T-cell (primary cell): Measurements from ENCODE around the gene SH3TC2. TPM values are rescaled to one million over a fixed set of nuclear protein-coding genes. Genes with fewer than 3 reads are reported as not detected.

Source experiments
- ATAC-seq, 4 experiments: fragments of 200-7000 bp in 3 of 4; fragments of 150-1000 bp in 1 of 4; cut with Tn5 transposase; replicated peaks in 1 of 4; 1 replicate in 3 of 4; 2 replicates in 1 of 4; pipeline ENCODE4 v1.10.0; 2021; ENCODE audit warnings: moderate library complexity in 3 of 4, mild to moderate bottlenecking in 2 of 4, moderate number of reproducible peaks in 1 of 4
- CTCF ChIA-PET, 2 donors: fragments of 300-600 bp; sonication (Branson Sonifier 250); formaldehyde crosslinking; loops; one replicate each; lab custom pipeline; 2022; ENCODE audit warnings: antibody characterized with exemption in 2 of 2; lab: Charles Lee
- POLR2A ChIA-PET, 2 donors: fragments of 300-600 bp; sonication (Branson Sonifier 250); formaldehyde crosslinking; loops; one replicate each; lab custom pipeline; 2022; ENCODE audit warnings: antibody characterized with exemption in 2 of 2; lab: Charles Lee
- DNase-seq, 35 experiments: peaks; one replicate each; pipeline versions ENCODE4 v3.0.0 to v3.0.0-alpha.2; 2013 to 2023
- H3K27ac ChIP-seq: one replicate; pipeline ENCODE4 v1.5.1; 2013; ENCODE audit warnings: low read length
- H3K27me3 ChIP-seq, 2 experiments: replicated peaks in 1 of 2; 1 replicate in 1 of 2; 2 replicates in 1 of 2; pipeline versions ENCODE4 v1.6.1 to v1.7.0; 2013; ENCODE audit warnings: low read length in 1 of 2, mixed read lengths in 1 of 2; ENCODE audit not compliant: control insufficient read depth in 2 of 2, insufficient read depth in 2 of 2; ENCODE audit errors: extremely low read depth in 1 of 2
- H3K36me3 ChIP-seq, 2 donors: 1 replicate in 1 of 2; 2 replicates in 1 of 2; pipeline versions ENCODE4 v1.6.1 to v1.7.0; 2013; ENCODE audit warnings: low read length in 1 of 2; ENCODE audit not compliant: control insufficient read depth in 2 of 2, insufficient read depth in 1 of 2; ENCODE audit errors: extremely low read depth in 1 of 2
- H3K4me1 ChIP-seq, 2 experiments: 1 replicate in 1 of 2; 2 replicates in 1 of 2; pipeline versions ENCODE4 v1.6.1 to v1.7.0; 2013; ENCODE audit warnings: low read length in 2 of 2, mixed read lengths in 1 of 2; ENCODE audit not compliant: insufficient read depth in 2 of 2, control insufficient read depth in 1 of 2; ENCODE audit errors: extremely low read depth in 1 of 2
- H3K4me3 ChIP-seq, 2 donors: 1 replicate in 1 of 2; 2 replicates in 1 of 2; pipeline versions ENCODE4 v1.5.1 to v1.7.0; 2013; ENCODE audit warnings: mild to moderate bottlenecking in 2 of 2, low read length in 1 of 2, moderate library complexity in 1 of 2; ENCODE audit not compliant: control insufficient read depth in 1 of 2; ENCODE audit errors: extremely low read depth in 1 of 2
- H3K9me3 ChIP-seq: 2 replicates; pipeline ENCODE4 v1.7.0; 2013
- H3K27ac Mint-ChIP-seq, 2 donors: one replicate each; pipeline ENCODE4 v1.8.0; 2020 to 2021; ENCODE audit warnings: mild to moderate bottlenecking in 2 of 2, mixed read lengths in 2 of 2
- H3K27me3 Mint-ChIP-seq, 2 donors: one replicate each; pipeline ENCODE4 v1.8.0; 2021 to 2022; ENCODE audit warnings: mixed read lengths in 2 of 2
- H3K36me3 Mint-ChIP-seq: one replicate; pipeline ENCODE4 v1.8.0; 2021; ENCODE audit warnings: mixed read lengths
- H3K4me1 Mint-ChIP-seq, 3 donors: one replicate each; pipeline ENCODE4 v1.8.0; 2020 to 2022; ENCODE audit warnings: mixed read lengths in 3 of 3, mild to moderate bottlenecking in 1 of 3
- H3K4me3 Mint-ChIP-seq, 3 donors: one replicate each; pipeline ENCODE4 v1.8.0; 2020 to 2022; ENCODE audit warnings: mild to moderate bottlenecking in 3 of 3, mixed read lengths in 3 of 3, moderate library complexity in 3 of 3
- H3K9me3 Mint-ChIP-seq, 3 donors: one replicate each; pipeline ENCODE4 v1.8.0; 2020 to 2022; ENCODE audit warnings: mixed read lengths in 3 of 3
- WGBS: methylation state at CpG from one replicate; pipeline ENCODE4 v1.1.5; 2013; ENCODE audit warnings: missing lambda C conversion rate; ENCODE audit not compliant: insufficient coverage; 5-methylcytosine and 5-hydroxymethylcytosine counted together
- total RNA-seq, 35 experiments: library from RNA in 6 of 35; stranded (reverse) in 6 of 35; fragments of 120-200 nt in 1 of 35; gene quantifications; one replicate each; pipeline versions ENCODE4 v1.2.1 to v1.2.4 and lab custom pipeline; 2013 to 2026

The SH3TC2 gene
- total RNA-seq, 5 donors from 2014 or later (not counting 1 experiment from before 2014, with no cell fraction given), result not detected

GRCh38 chr5:148969291-148969690 is 93.6 kb downstream of the SH3TC2 start:
- ChIA-PET CTCF (interaction anchor here in 1 of 2 donors (1.0 kb wide), 1 partner anchor 43 kb away, joined by 3 read pairs; no protein-coding TSS in a partner anchor), POLR2A (no interaction called here)
- H3K4me1 ChIP-seq, result no peaks in the 10 kb centered on the region
- H3K9me3 ChIP-seq, result no peaks in the 10 kb centered on the region
- ATAC-seq (no peak), DNase-seq (no peak)
- H3K27me3 ChIP-seq, result peaks cover 0 to 4% of the 10 kb centered on the region in 2 experiments
- Mint-ChIP-seq H3K36me3 (no peaks in the 10 kb centered on the region), H3K9me3 (no peaks in the 10 kb centered on the region), H3K27ac (no peak overlapping the region), H3K4me3 (no peak overlapping the region), H3K4me1 (no peaks in the 10 kb centered on the region), H3K27me3 (peaks cover 8 to 17% of the 10 kb centered on the region in 2 donors)
- H3K4me3 ChIP-seq, result no peak overlapping the region
- 57% methylated on average over 1 of the region's 3 CpGs for WGBS
- H3K36me3 ChIP-seq, result no peaks in the 10 kb centered on the region
- no peak overlapping the region for H3K27ac ChIP-seq

- POLR2A ChIA-PET, result no interaction called here
- Mint-ChIP-seq H3K4me1 (peaks cover 0 to 4% (median 1%) of the 10 kb centered on the region in 3 donors), H3K4me3 (no peak overlapping the region), H3K36me3 (no peaks in the 10 kb centered on the region), H3K27ac (no peak overlapping the region), H3K27me3 (peaks cover 5 to 10% of the 10 kb centered on the region in 2 donors), H3K9me3 (no peaks in the 10 kb centered on the region)
- no peak overlapping the region for H3K4me3 ChIP-seq
- no peaks in the 10 kb centered on the region for H3K36me3 ChIP-seq
- H3K9me3 ChIP-seq, result no peaks in the 10 kb centered on the region
- H3K27ac ChIP-seq, result no peak overlapping the region
- DNase-seq, result no peak
- ATAC-seq, result no peak
- CTCF ChIA-PET, result no interaction called here
- 50% methylated on average over 1 of the region's 2 CpGs for WGBS
- peaks cover 0 to 5% of the 10 kb centered on the region in 2 experiments for H3K4me1 ChIP-seq
- H3K27me3 ChIP-seq, result peaks cover 0 to 4% of the 10 kb centered on the region in 2 experiments
Observed at GRCh38 chr5:148968311-148968710, 94.6 kb downstream of the SH3TC2 start.

DNA sequence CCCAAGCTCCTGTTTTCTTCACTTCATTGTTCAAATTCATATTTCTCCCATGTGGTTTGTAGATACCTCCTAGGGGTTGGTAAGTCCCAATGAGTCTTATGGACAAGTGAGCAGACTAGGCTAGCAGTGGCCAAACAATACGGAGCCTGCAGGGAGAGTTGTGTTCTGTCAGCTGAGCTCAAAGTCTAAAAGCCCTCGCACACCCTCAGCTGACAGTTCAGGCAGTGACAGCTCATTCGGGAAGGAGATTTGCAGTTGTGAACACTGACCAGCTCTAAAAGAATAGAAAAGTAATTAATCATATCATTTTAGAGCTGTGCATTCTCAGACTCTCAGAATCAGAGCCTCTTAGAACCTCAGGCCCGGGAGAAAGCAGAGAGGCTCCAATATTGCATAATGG is 95.1 kb downstream of the SH3TC2 start:
- WGBS, result 92% methylated on average over 2 of the region's 4 CpGs
- H3K4me1 ChIP-seq, result peaks cover 0 to 5% of the 10 kb centered on the region in 2 experiments
- no peak for DNase-seq
- Mint-ChIP-seq H3K36me3 (no peaks in the 10 kb centered on the region), H3K4me1 (peaks cover 0 to 4% (median 1%) of the 10 kb centered on the region in 3 donors), H3K4me3 (no peak overlapping the region), H3K27ac (no peak overlapping the region), H3K27me3 (peaks cover 2 to 8% of the 10 kb centered on the region in 2 donors), H3K9me3 (no peaks in the 10 kb centered on the region)
- H3K9me3 ChIP-seq, result no peaks in the 10 kb centered on the region
- no peak for ATAC-seq
- no peak overlapping the region for H3K27ac ChIP-seq
- no peaks in the 10 kb centered on the region for H3K36me3 ChIP-seq
- peaks cover 0 to 4% of the 10 kb centered on the region in 2 experiments for H3K27me3 ChIP-seq
- CTCF ChIA-PET, result interaction anchor here in 1 of 2 donors (1.1 to 2.2 kb wide), 3 partner anchors 9 to 237 kb away, joined by 3 to 6 read pairs (median 3); no protein-coding TSS in a partner anchor
- POLR2A ChIA-PET, result no interaction called here
- no peak overlapping the region for H3K4me3 ChIP-seq

- H3K27me3 Mint-ChIP-seq, result peaks cover 0 to under 1% of the 10 kb centered on the region in 2 donors
- no peak overlapping the region for H3K4me3 Mint-ChIP-seq
- Histone ChIP-seq H3K4me1 (peaks cover 0 to 5% of the 10 kb centered on the region in 2 experiments), H3K4me3 (no peak overlapping the region), H3K27ac (no peak overlapping the region), H3K9me3 (no peaks in the 10 kb centered on the region), H3K27me3 (peaks cover 0 to 4% of the 10 kb centered on the region in 2 experiments), H3K36me3 (no peaks in the 10 kb centered on the region)
- no peaks in the 10 kb centered on the region for H3K9me3 Mint-ChIP-seq
- CTCF ChIA-PET, result interaction anchor here (0.6 to 2.2 kb wide), 4 partner anchors 9 to 236 kb away, joined by 3 to 6 read pairs (median 3); no protein-coding TSS in a partner anchor
- H3K4me1 Mint-ChIP-seq, result peaks cover 0 to 4% (median 1%) of the 10 kb centered on the region in 3 donors
- no peak for DNase-seq
- no peak for ATAC-seq
- H3K27ac Mint-ChIP-seq, result no peak overlapping the region
- H3K36me3 Mint-ChIP-seq, result no peaks in the 10 kb centered on the region
- WGBS, result no CpG with 5 or more reads among the region's 2 CpGs
- POLR2A ChIA-PET, result interaction anchor here in 1 of 2 donors (0.7 kb wide), 1 partner anchor 9 kb away, joined by 3 read pairs; no protein-coding TSS in a partner anchor
Observed at GRCh38 chr5:148966938-148967337, 95.9 kb downstream of the SH3TC2 start.

GRCh38 chr5:148966348-148966747 is 96.5 kb downstream of the SH3TC2 start:
- 92% methylated on average over 4 of the region's 4 CpGs for WGBS
- no peaks in the 10 kb centered on the region for H3K9me3 Mint-ChIP-seq

DNA sequence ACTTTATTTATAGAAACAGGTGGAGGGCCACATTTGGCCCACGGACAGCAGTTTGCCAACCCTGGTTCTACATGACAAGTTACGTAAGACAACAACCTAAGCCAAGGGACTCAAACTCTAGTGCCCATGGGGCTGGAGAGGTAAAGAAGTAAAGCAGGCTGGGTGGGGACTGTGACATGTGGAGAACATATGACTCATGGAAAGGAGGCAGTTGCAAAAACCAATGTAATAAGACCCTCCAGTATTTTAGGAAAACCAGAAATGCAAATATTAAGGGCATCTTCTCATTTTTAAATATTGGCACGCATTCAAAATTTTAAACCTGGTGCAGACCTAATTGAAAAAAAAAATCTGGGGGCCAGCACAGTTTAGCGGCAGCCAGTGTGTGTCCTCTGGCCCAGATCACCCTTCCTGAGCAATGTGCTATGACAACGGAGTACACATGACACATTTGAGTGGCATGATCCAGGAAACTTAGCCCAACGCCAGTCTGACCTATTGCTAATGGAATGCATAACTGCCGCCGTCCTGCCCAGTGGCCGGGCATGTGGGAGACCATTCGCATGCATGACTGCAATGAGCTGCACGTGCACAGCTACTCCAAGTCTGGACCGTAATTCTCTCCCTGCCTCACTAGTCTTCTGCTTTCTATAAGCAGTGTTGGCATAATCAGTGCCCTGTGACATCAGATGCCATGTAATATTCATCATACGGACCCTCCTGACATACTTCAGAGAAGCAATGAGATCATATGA is 97.2 kb downstream of the SH3TC2 start:
- peaks cover 0 to 4% of the 10 kb centered on the region in 2 experiments for H3K27me3 ChIP-seq
- peaks cover 0 to 5% of the 10 kb centered on the region in 2 experiments for H3K4me1 ChIP-seq
- DNase-seq (no peak), ATAC-seq (no peak)
- no peaks in the 10 kb centered on the region for H3K36me3 ChIP-seq
- ChIA-PET POLR2A (no interaction called here), CTCF (interaction anchor here in 1 of 2 donors (2.2 kb wide), 1 partner anchor 8 kb away, joined by 6 read pairs; no protein-coding TSS in a partner anchor)
- Mint-ChIP-seq H3K36me3 (no peaks in the 10 kb centered on the region), H3K27ac (no peak overlapping the region), H3K27me3 (no peaks in the 10 kb centered on the region), H3K4me1 (peaks cover 0 to 4% (median 1%) of the 10 kb centered on the region in 3 donors), H3K4me3 (no peak overlapping the region), H3K9me3 (no peaks in the 10 kb centered on the region)
- H3K9me3 ChIP-seq, result no peaks in the 10 kb centered on the region
- no peak overlapping the region for H3K27ac ChIP-seq
- H3K4me3 ChIP-seq, result no peak overlapping the region
- 96% methylated on average over 11 of the region's 13 CpGs for WGBS

More at GRCh38 chr5:148966348-148966747, 96.5 kb downstream of the SH3TC2 start:
- no peaks in the 10 kb centered on the region for H3K36me3 Mint-ChIP-seq
- Histone ChIP-seq H3K27me3 (peaks cover 0 to 4% of the 10 kb centered on the region in 2 experiments), H3K4me1 (peaks cover 0 to 5% of the 10 kb centered on the region in 2 experiments), H3K9me3 (no peaks in the 10 kb centered on the region), H3K4me3 (no peak overlapping the region), H3K36me3 (no peaks in the 10 kb centered on the region), H3K27ac (no peak overlapping the region)
- no peak for DNase-seq
- ChIA-PET CTCF (interaction anchor here (0.6 to 2.2 kb wide), 2 partner anchors 9 to 10 kb away, joined by 3 to 6 read pairs; no protein-coding TSS in a partner anchor), POLR2A (interaction anchor here in 1 of 2 donors (0.7 kb wide), 1 partner anchor 8 kb away, joined by 3 read pairs; no protein-coding TSS in a partner anchor)
- no peak overlapping the region for H3K4me3 Mint-ChIP-seq
- H3K27ac Mint-ChIP-seq, result no peak overlapping the region
- ATAC-seq, result no peak
- no peaks in the 10 kb centered on the region for H3K27me3 Mint-ChIP-seq
- peaks cover 0 to 4% (median 1%) of the 10 kb centered on the region in 3 donors for H3K4me1 Mint-ChIP-seq
